Adipose tissue (tissue), 3 donors: ENCODE results near the gene OR2J2. TPM values are rescaled to one million over a fixed set of nuclear protein-coding genes. Genes with fewer than 3 reads are reported as not detected.
"Not testable (repeated sequence)": the region's sequence is repeated elsewhere in the genome, so short reads cannot be mapped to it uniquely, and the experiment has no call there.

ENCODE experiments used
- H3K27ac ChIP-seq: one replicate; pipeline ENCODE4 v1.5.1; 2013; ENCODE audit warnings: low read depth, low read length
- WGBS, 3 donors: extraction: QIAGEN DNeasy Blood & Tissue Kit; methylation state at CpG; one replicate each; pipeline ENCODE4 v1.1.7; 2013; 5-methylcytosine and 5-hydroxymethylcytosine counted together
- polyA plus RNA-seq, 3 donors: library from polyadenylated mRNA; stranded (reverse); fragments of 200-250 nt; gene quantifications; one replicate each; pipeline ENCODE4 v1.2.3, GENCODE V29; 2013
- donor health status: healthy with polysubstance abuse.
- donor health status: Bipolar disorder and iron deficiency.
- donor health status: healthy.

The OR2J2 gene
- polyA plus RNA-seq = not detected

GRCh38 chr6:29170607-29171006, at the start of gene OR2J2:
Gene OR2J2 (plus strand): TSS chr6:29170907. CDS start chr6:29173636, 2,729 bp downstream.
- H3K27ac ChIP-seq = not testable (repeated sequence)
- WGBS, 3 donors = 58 to 72% (median 65%) methylated on average over 2 of the region's 2 CpGs

GRCh38 chr6:29129326-29130012, 41.2 kb upstream of the OR2J2 start:
- no peak overlapping the region for H3K27ac ChIP-seq
- WGBS, 3 donors = 67 to 79% (median 79%) methylated on average over 15 of the region's 15 CpGs

GRCh38 chr6:29130644-29131043, 40.1 kb upstream of the OR2J2 start:
- no peak overlapping the region for H3K27ac ChIP-seq
- WGBS, 3 donors = 85 to 93% (median 85%) methylated on average over 4 of the region's 4 CpGs

DNA sequence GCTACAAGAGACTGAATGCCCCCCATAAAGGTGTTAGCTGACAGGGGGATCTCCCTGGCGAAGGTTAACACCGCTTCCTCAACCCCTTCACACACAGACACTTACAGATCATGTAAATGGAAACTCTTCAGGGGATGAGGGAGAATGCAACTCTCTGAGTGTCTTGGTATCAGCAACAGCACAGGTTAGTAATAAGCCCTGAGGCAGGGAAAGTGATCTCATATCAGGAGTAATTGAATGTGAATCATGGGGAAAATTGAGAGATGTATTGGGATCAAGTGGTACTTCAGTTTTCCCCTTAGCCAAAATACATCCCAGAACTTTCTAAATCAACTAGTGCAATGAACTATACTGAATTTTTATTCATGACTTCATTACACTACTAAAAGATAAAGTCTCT, 39.0 kb upstream of the OR2J2 start:
- WGBS, 3 donors = 66 to 80% (median 72%) methylated on average over 2 of the region's 2 CpGs
- no peak overlapping the region for H3K27ac ChIP-seq

GRCh38 chr6:29137724-29138123, 33.0 kb upstream of the OR2J2 start:
- H3K27ac ChIP-seq = no peak overlapping the region
- 75 to 86% (median 86%) methylated on average over 4 of the region's 4 CpGs for WGBS, 3 donors

GRCh38 chr6:29141606-29142005, 29.1 kb upstream of the OR2J2 start:
- 89 to 93% (median 92%) methylated on average over 1 of the region's 1 CpG for WGBS, 3 donors
- no peak overlapping the region for H3K27ac ChIP-seq

- H3K27ac ChIP-seq = no peak overlapping the region
These were observed 28.4 kb upstream of the OR2J2 start for GRCh38 chr6:29142309-29142708.

DNA sequence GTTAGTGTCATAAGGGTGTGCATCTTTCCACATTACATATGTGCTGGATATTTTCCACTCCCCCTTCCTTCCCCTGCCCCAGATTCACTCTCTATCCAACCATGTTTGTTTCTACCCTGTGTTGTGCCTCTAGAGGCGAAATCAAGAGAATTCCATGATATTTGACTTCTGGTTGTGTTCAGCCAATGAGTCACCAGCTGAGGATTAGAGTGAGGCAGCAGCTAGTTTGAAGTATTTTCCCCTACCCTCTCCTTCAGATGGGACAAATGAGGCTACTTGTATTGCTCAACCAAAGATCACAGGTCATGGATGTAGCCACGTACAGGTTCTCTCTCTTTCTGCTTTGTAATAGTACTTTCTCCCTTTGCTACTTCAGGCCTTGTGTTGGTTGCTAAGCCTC, 24.5 kb upstream of the OR2J2 start:
- no peak overlapping the region for H3K27ac ChIP-seq
- 50 to 67% (median 52%) methylated on average over 2 of the region's 2 CpGs for WGBS, 3 donors

GRCh38 chr6:29147074-29147473, 23.6 kb upstream of the OR2J2 start:
- 88 to 91% (median 90%) methylated on average over 3 of the region's 3 CpGs for WGBS, 3 donors
- H3K27ac ChIP-seq = no peak overlapping the region

DNA sequence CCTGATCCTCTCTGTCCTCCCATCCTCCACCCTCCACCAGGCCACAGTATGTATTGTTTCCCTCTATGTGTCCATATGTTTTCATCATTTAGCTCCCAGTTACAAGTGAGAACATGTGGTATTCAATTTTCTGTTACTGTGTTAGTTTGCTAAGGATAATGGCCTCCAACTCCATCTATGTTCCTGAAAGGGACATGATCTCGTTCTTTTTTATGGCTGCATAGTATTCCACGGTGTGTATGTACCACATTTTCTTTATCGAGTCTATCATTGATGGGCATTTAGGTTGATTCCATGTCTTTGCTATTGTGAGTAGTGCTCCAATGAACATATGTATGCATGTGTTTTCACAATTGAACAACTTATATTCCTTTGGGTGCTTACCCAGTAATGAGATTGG, 21.3 kb upstream of the OR2J2 start:
- 66 to 84% (median 79%) methylated on average over 3 of the region's 3 CpGs for WGBS, 3 donors
- H3K27ac ChIP-seq = not testable (repeated sequence)

GRCh38 chr6:29153083-29153482, 17.6 kb upstream of the OR2J2 start:
- 61 to 79% (median 64%) methylated on average over 1 of the region's 1 CpG for WGBS, 3 donors
- no peak overlapping the region for H3K27ac ChIP-seq

GRCh38 chr6:29155182-29155581, 15.5 kb upstream of the OR2J2 start:
- not testable (repeated sequence) for H3K27ac ChIP-seq
- WGBS, 3 donors = 40 to 52% (median 42%) methylated on average over 1 of the region's 1 CpG

DNA sequence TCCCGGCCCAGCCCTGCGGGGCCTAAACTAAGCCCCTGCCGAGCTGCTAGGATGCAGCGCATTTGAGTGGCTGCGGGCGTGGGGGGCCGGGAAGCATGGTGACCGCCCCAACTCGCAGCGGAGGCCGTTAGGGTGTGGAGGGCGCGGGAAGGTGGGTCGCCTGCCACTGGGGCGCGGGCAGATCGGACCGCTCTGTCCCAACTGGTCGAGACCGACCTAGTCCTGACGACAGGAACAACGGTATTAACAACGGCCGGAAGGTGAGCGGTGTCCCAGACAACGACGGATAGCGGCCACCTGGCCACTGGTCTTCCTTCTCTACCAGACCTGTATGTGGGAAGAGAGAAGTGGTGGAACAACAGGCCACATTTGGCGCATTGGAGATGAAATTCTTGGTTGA, 10.8 kb upstream of the OR2J2 start:
- 92 to 96% (median 93%) methylated on average over 11 to 24 of the region's 29 CpGs for WGBS, 3 donors
- not testable (repeated sequence) for H3K27ac ChIP-seq

- not testable (repeated sequence) for H3K27ac ChIP-seq
- 89 to 96% (median 94%) methylated on average over 14 to 25 of the region's 28 CpGs for WGBS, 3 donors
These were observed 5.1 kb upstream of the OR2J2 start for GRCh38 chr6:29165571-29165970.

GRCh38 chr6:29171736-29172135, 1.0 kb downstream of the OR2J2 start:
- H3K27ac ChIP-seq = no peak overlapping the region
- 60 to 72% (median 68%) methylated on average over 1 of the region's 1 CpG for WGBS, 3 donors

GRCh38 chr6:29183594-29183993, 12.9 kb downstream of the OR2J2 start:
- no peak overlapping the region for H3K27ac ChIP-seq
- 41 to 70% (median 52%) methylated on average over 1 of the region's 1 CpG for WGBS, 3 donors

- 30 to 51% (median 48%) methylated on average over 1 of the region's 1 CpG for WGBS, 3 donors
- not testable (repeated sequence) for H3K27ac ChIP-seq
These were observed 18.0 kb downstream of the OR2J2 start for GRCh38 chr6:29188659-29189058.

- WGBS, 3 donors = 82 to 87% (median 85%) methylated on average over 21 to 22 of the region's 22 CpGs
- no peak overlapping the region for H3K27ac ChIP-seq
These were observed 30.3 kb downstream of the OR2J2 start for GRCh38 chr6:29200767-29201662.

- 63 to 86% (median 84%) methylated on average over 3 of the region's 3 CpGs for WGBS, 3 donors
- no peak overlapping the region for H3K27ac ChIP-seq
These were observed 31.3 kb downstream of the OR2J2 start for GRCh38 chr6:29201966-29202365.

DNA sequence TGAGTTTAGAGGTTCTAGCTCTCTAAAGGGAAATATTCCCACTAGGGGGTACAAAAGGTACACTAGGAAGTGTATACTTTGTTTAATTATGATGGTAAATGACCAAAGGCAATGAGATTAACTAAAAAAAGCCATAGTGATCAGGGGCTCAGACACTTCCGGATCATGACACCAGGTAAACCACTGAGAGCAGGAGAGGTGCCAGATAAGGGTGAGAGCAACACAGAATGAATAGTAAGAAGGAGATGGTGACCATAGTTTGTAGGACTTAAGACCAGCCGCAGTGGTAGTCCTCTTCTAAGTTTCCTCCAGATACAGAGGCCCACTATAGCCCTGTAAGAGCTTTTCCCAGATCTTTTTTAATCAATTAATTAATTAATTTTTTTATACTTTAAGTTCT, 40.8 kb downstream of the OR2J2 start:
- 71 to 93% (median 88%) methylated on average over 2 of the region's 2 CpGs for WGBS, 3 donors
- no peak overlapping the region for H3K27ac ChIP-seq
